Tibial artery (tissue), 4 donors: ENCODE measurements around the gene FAM81A.

ENCODE experiments used
- DNase-seq, 2 donors: peaks; one replicate each; pipeline ENCODE4 v3.0.0-alpha.2; 2019
- H3K27ac ChIP-seq, 2 donors: fragments of 200-600 bp; sonication (generic) in 1 of 2; 1 replicate in 1 of 2; 2 replicates in 1 of 2; pipeline ENCODE4 v1.5.1; 2018 to 2019; ENCODE audit warnings: mild to moderate bottlenecking in 1 of 2
- H3K27me3 ChIP-seq, 2 donors: fragments of 200-600 bp; sonication (generic) in 1 of 2; one replicate each; pipeline versions ENCODE4 v1.5.1 to v1.6.0; 2016 to 2019
- H3K36me3 ChIP-seq, 3 donors: fragments of 200-600 bp; sonication (generic) in 2 of 3; one replicate each; pipeline ENCODE4 v1.5.1; 2016 to 2019; ENCODE audit warnings: mild to moderate bottlenecking in 2 of 3
- H3K4me1 ChIP-seq, 4 donors: fragments of 200-600 bp; sonication (generic) in 2 of 4; 1 replicate in 3 of 4; 2 replicates in 1 of 4; pipeline ENCODE4 v1.5.1; 2016 to 2019
- H3K4me3 ChIP-seq, 2 donors: fragments of 200-600 bp; sonication (generic) in 1 of 2; 1 replicate in 1 of 2; 2 replicates in 1 of 2; pipeline ENCODE4 v1.5.1; 2018 to 2019; ENCODE audit warnings: mild to moderate bottlenecking in 2 of 2
- H3K9me3 ChIP-seq, 3 donors: fragments of 200-600 bp; sonication (generic) in 1 of 3; one replicate each; pipeline ENCODE4 v1.5.1; 2016 to 2019
- intact Hi-C: fragments of 100-400 bp; cut with DNase I; formaldehyde crosslinking; loops from one replicate; pipeline ENCODE4 v1.15.0; 2023; ENCODE audit warnings: low total_unique reads
- TF ChIP-seq, protein P1 (sequence below), 2 experiments: fragments of 200-600 bp in 1 of 2; fragments of 450-650 bp in 1 of 2; IDR thresholded peaks; one replicate each; pipeline ENCODE4 v1.5.1; 2017 to 2019; ENCODE audit warnings: antibody characterized with exemption in 2 of 2, mild to moderate bottlenecking in 1 of 2, moderate library complexity in 1 of 2

The FAM81A gene

DNA sequence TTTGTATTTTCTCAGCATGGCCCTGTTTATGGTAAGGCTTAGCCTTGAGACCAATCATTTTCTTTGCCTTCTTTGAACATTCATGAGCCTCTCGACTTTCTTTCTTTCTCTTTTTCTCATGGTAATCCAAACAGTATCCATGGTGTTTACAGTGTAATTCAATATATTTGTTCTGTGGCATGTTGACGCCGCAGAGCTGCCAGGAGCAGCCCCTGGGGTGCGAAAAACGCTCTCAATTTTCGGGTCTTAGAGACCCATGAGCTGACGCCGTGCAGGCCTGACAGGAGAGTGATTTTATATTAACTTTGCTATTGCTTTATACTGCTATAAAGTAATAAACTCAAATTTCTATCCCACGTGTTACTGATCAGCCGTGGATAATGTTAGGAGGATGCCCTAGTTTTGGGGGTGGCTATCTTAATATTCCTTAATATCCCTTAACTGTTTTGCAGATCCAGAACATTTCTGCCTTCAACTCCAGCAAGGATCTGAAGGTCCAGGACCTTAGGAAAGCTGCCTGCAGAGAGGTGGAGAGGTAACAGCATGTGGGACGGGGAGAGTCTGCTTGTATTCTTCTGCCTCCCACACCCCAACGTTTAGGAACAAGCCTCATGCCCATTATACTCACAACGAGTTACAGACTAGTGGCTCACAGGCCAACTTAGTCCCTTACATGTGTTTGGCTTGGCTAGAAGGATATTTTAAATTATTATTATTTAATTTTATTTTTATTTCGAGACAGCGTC is 36.0 kb upstream of the FAM81A start:
- no peaks in the 10 kb centered on the region for H3K9me3 ChIP-seq
- TF ChIP-seq, protein P1, sequence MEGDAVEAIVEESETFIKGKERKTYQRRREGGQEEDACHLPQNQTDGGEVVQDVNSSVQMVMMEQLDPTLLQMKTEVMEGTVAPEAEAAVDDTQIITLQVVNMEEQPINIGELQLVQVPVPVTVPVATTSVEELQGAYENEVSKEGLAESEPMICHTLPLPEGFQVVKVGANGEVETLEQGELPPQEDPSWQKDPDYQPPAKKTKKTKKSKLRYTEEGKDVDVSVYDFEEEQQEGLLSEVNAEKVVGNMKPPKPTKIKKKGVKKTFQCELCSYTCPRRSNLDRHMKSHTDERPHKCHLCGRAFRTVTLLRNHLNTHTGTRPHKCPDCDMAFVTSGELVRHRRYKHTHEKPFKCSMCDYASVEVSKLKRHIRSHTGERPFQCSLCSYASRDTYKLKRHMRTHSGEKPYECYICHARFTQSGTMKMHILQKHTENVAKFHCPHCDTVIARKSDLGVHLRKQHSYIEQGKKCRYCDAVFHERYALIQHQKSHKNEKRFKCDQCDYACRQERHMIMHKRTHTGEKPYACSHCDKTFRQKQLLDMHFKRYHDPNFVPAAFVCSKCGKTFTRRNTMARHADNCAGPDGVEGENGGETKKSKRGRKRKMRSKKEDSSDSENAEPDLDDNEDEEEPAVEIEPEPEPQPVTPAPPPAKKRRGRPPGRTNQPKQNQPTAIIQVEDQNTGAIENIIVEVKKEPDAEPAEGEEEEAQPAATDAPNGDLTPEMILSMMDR (IDR thresholded peaks at IDR 0.05) = no peak
- no peaks in the 10 kb centered on the region for H3K4me1 ChIP-seq
- DNase-seq = no peak
- intact Hi-C loops = no loop called here
- no peaks in the 10 kb centered on the region for H3K36me3 ChIP-seq
- H3K27me3 ChIP-seq = no peaks in the 10 kb centered on the region
- H3K4me3 ChIP-seq = no peak overlapping the region
- H3K27ac ChIP-seq = no peak overlapping the region

DNA sequence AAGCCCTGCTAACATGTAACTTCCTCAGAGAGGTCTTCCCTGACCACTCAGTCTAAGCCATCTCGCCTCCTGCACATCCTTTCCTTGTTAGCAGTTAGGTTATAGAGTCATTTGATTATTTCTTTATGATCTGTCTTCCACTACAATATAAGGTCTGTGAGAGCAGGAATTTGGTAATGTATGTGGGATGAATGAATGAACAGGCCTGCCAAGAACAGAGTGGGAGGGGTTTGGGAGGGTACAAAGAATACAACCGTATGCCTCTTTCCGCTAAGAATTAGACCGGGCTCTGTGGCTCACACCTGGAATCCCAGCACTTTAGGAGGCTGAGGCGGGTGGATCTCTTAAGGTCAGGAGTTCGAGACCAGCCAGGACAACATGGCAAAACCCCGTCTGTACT is 32.9 kb upstream of the FAM81A start:
- no peak for DNase-seq
- intact Hi-C loops = no loop called here
- Histone ChIP-seq H3K27me3 (no peaks in the 10 kb centered on the region), H3K36me3 (no peaks in the 10 kb centered on the region), H3K9me3 (no peaks in the 10 kb centered on the region), H3K4me1 (no peaks in the 10 kb centered on the region), H3K4me3 (no peak overlapping the region), H3K27ac (no peak overlapping the region)
- TF ChIP-seq, protein P1 (IDR thresholded peaks at IDR 0.05) = no peak

DNA sequence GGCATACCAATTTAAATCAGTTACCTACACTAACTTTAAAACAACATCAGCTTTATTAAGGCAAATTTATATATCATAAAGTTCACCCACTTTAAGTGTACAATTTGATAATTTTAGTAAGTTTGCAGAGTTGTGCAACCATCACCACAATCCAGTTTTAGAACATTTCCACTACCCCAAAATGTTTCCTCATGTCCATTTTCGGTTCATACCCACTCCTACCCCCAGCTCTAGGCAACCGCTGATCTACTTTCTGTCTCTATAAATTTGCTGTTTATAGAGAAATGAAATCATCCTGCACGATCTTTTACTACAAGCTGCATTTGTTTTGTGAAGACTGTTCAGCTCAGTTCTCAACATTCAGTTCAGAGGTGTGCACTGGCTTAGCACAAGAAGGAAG is 31.5 kb upstream of the FAM81A start:
- no peaks in the 10 kb centered on the region for H3K27me3 ChIP-seq
- no peak for DNase-seq
- no peaks in the 10 kb centered on the region for H3K9me3 ChIP-seq
- H3K4me1 ChIP-seq = no peaks in the 10 kb centered on the region
- H3K27ac ChIP-seq = no peak overlapping the region
- TF ChIP-seq, protein P1 (IDR thresholded peaks at IDR 0.05) = no peak
- intact Hi-C loops = no loop called here
- H3K4me3 ChIP-seq = no peak overlapping the region
- no peaks in the 10 kb centered on the region for H3K36me3 ChIP-seq

DNA sequence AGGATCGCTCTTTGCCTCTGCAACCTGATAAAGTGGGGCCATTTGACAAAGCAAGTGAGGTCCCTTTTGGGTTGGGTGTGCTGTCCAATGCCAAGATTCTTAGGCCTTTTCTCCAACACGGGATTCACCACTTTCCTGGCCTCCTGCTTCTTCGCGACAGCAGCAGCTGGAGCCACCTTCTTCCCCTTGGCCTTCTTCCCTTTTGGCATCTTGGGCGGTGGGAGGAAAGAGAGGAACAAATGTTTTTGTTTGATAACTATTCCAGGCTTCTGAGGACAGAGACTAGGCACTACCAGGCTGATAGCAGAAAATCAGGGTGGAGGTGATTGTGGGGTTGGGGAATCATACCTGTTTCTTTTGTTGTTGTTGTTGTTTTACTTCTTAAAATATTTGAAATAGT is 30.0 kb upstream of the FAM81A start:
- intact Hi-C loops = no loop called here
- peaks cover 0 to 3% (median 0%) of the 10 kb centered on the region in 4 donors for H3K4me1 ChIP-seq
- TF ChIP-seq, protein P1 (IDR thresholded peaks at IDR 0.05) = no peak

DNA sequence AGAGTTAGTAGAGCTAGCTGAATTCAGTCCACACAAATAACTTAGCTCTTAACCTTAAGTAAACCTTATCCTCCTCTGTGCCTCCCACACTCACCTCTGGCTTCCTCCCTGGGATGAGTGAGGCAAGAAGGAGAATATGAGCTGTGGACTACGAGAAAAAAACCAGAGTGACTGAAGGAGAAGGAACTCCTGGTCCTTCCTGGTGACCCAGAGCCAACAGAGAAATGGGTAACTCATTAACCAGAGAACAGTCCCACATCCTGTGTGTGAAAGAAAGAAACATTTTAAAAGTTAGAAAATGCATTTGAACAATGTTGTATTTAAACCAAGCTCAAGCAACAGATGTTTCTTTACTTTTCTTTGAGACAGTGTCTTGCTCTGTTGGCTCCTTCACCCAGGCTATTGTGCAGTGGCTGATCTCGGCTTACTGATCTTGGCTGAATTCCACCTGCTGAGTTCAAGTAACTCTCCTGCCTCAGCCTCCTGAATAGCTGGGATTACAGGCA is 27.5 kb upstream of the FAM81A start:
- Histone ChIP-seq H3K4me1 (peaks cover 0 to 5% (median 0%) of the 10 kb centered on the region in 4 donors), H3K27ac (no peak overlapping the region), H3K9me3 (no peaks in the 10 kb centered on the region), H3K4me3 (no peak overlapping the region), H3K36me3 (no peaks in the 10 kb centered on the region), H3K27me3 (no peaks in the 10 kb centered on the region)
- TF ChIP-seq, protein P1 (IDR thresholded peaks at IDR 0.05) = no peak
- intact Hi-C loops = no loop called here
- DNase-seq = no peak

More for the DNA sequence above, 30.0 kb upstream of the FAM81A start:
- no peaks in the 10 kb centered on the region for H3K9me3 ChIP-seq
- H3K27ac ChIP-seq = no peak overlapping the region
- DNase-seq = no peak
- H3K36me3 ChIP-seq = no peaks in the 10 kb centered on the region
- no peaks in the 10 kb centered on the region for H3K27me3 ChIP-seq
- H3K4me3 ChIP-seq = no peak overlapping the region
